Activated CD8-positive, alpha-beta memory T cell treated with anti-CD3 and anti-CD28 coated beads, Interleukin-2, amount 50 U/mL, for 1 hour (primary cell): ENCODE results near the gene NTM.
"Not testable (repeated sequence)": the region's sequence is repeated elsewhere in the genome, so short reads cannot be mapped to it uniquely, and the experiment has no call there.

Experiments
- DNase-seq: peaks from one replicate; pipeline ENCODE4 v3.0.0-alpha.2; 2020; ENCODE audit errors: extremely low read depth

The NTM gene

GRCh38 chr11:131668500-131669400 is 298.3 kb downstream of the NTM start:
- no peak for DNase-seq

GRCh38 chr11:131669401-131669780 is 299.0 kb downstream of the NTM start:
- DNase-seq = no peak

GRCh38 chr11:131670876-131671275 is 300.5 kb downstream of the NTM start:
- DNase-seq = no peak

GRCh38 chr11:131671320-131671719 is 300.9 kb downstream of the NTM start:
- DNase-seq = no peak

- DNase-seq = no peak
These were observed 301.3 kb downstream of the NTM start for GRCh38 chr11:131671734-131672133.

- no peak for DNase-seq
These were observed 301.8 kb downstream of the NTM start for GRCh38 chr11:131672191-131672590.

- DNase-seq = no peak
These were observed 303.8 kb downstream of the NTM start for GRCh38 chr11:131674051-131674755.

- DNase-seq = no peak
These were observed 304.9 kb downstream of the NTM start for GRCh38 chr11:131675121-131675888.

- no peak for DNase-seq
These were observed 307.5 kb downstream of the NTM start for GRCh38 chr11:131677828-131678470.

GRCh38 chr11:131678658-131679340 is 308.4 kb downstream of the NTM start:
- DNase-seq = no peak

GRCh38 chr11:131680448-131680847 is 310.0 kb downstream of the NTM start:
- not testable (repeated sequence) for DNase-seq

GRCh38 chr11:131681920-131682319 is 311.5 kb downstream of the NTM start:
- DNase-seq = no peak

GRCh38 chr11:131682373-131683015 is 312.1 kb downstream of the NTM start:
- no peak for DNase-seq

GRCh38 chr11:131683131-131683530 is 312.7 kb downstream of the NTM start:
- DNase-seq = no peak

GRCh38 chr11:131683666-131684065 is 313.3 kb downstream of the NTM start:
- no peak for DNase-seq

- no peak for DNase-seq
These were observed 314.0 kb downstream of the NTM start for GRCh38 chr11:131684111-131685060.

GRCh38 chr11:131685206-131685605 is 314.8 kb downstream of the NTM start:
- no peak for DNase-seq

GRCh38 chr11:131685906-131686305 is 315.5 kb downstream of the NTM start:
- no peak for DNase-seq

- DNase-seq = no peak
These were observed 316.4 kb downstream of the NTM start for GRCh38 chr11:131686836-131687235.
